HepG2 (cell line): ENCODE data around the gene TMEM220. TPM values are rescaled to one million over a fixed set of nuclear protein-coding genes. Genes with fewer than 3 reads are reported as not detected.

ENCODE experiments used
- ATAD3A ChIP-seq: sonication (generic); formaldehyde crosslinking; IDR thresholded peaks from 2 replicates; pipeline ENCODE4 v1.4.0; 2020; ENCODE audit warnings: missing genetic modification reagents
- NCOR1 ChIP-seq: fragments of 200-600 bp; sonication (generic); IDR thresholded peaks from 2 replicates; pipeline ENCODE4 v1.7.0; 2017; ENCODE audit warnings: antibody characterized with exemption, low read length, borderline replicate concordance
- SRY ChIP-seq: sonication (generic); formaldehyde crosslinking; IDR thresholded peaks from 2 replicates; pipeline ENCODE4 v1.8.0; 2022; ENCODE audit warnings: mild to moderate bottlenecking, missing genetic modification reagents
- ZFP36 ChIP-seq: fragments of 150-350 bp; IDR thresholded peaks from 2 replicates; pipeline ENCODE4 v1.6.1; 2018; ENCODE audit warnings: borderline replicate concordance, low read length, low read depth; ENCODE audit not compliant: partially characterized antibody
- ZNF138 ChIP-seq: sonication (generic); formaldehyde crosslinking; IDR thresholded peaks from 2 replicates; pipeline ENCODE4 v1.5.0; 2020; ENCODE audit warnings: mild to moderate bottlenecking, low read depth, missing genetic modification reagents
- ZNF570 ChIP-seq: sonication (generic); formaldehyde crosslinking; IDR thresholded peaks from 2 replicates; pipeline ENCODE4 v1.4.0; 2020; ENCODE audit warnings: mild to moderate bottlenecking, missing genetic modification reagents, borderline replicate concordance
- ZNF841 ChIP-seq: sonication (generic); formaldehyde crosslinking; IDR thresholded peaks from 2 replicates; pipeline ENCODE4 v1.8.1; 2023; ENCODE audit warnings: missing genetic modification reagents, borderline replicate concordance
- ZNF879 ChIP-seq: sonication (generic); formaldehyde crosslinking; IDR thresholded peaks from 2 replicates; pipeline ENCODE4 v1.8.1; 2023; ENCODE audit warnings: missing genetic modification reagents
- polyA plus RNA-seq, 8 experiments: library from polyadenylated mRNA; depleted of rRNA in 3 of 8; stranded (reverse) in 7 of 8; unstranded in 1 of 8; fragments of >200 nt; fragmentation: Illumina TruSeq in 4 of 8; extraction: Trizol in 4 of 8; gene quantifications; 2 replicates each; pipeline versions ENCODE4 v1.2.1 to v1.2.3, GENCODE V29; 2011 to 2016; ENCODE audit warnings: low read depth in 4 of 8, missing spikeins in 1 of 8, mixed read lengths in 1 of 8; ENCODE audit not compliant: insufficient read depth in 1 of 8
- total RNA-seq, 5 experiments: library from RNA; depleted of rRNA; stranded (reverse); fragments of >200 nt; fragmentation: Illumina TruSeq; extraction: Trizol; gene quantifications; 2 replicates each; pipeline ENCODE4 v1.2.3, GENCODE V29; 2016; ENCODE audit warnings: low read depth in 1 of 5
- TF ChIP-seq, protein P1 (sequence below): sonication (generic); formaldehyde crosslinking; IDR thresholded peaks from 2 replicates; pipeline ENCODE4 v1.4.0; 2020; ENCODE audit warnings: missing genetic modification reagents
- TF ChIP-seq, protein P2 (sequence below): sonication (generic); formaldehyde crosslinking; IDR thresholded peaks from 2 replicates; pipeline ENCODE4 v1.4.0; 2020; ENCODE audit warnings: missing genetic modification reagents

TMEM220 gene
- total and polyA plus RNA-seq, 2 of the 13 experiments (the other 11 are each of a cell fraction or from before 2014, with no cell fraction given), result 1.3 to 2.2 TPM

DNA sequence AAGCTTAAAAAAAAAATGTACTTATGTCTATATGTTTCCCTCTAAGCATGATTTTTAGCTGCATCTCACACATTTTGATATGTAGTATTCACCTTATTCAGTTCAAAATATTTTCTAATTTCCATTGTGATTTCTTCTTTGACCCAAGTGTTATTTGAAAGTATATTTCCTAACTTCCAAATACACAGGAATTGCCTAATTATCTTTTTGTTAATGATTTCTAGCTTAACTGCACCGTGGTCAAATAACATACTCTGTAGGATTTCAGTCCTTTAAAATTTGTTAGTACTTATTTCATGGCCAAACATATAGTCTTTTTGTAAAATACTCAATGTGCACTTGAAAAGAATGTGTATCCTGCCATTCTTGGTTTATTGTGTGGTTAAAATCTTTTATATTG lies 11.3 kb downstream of the TMEM220 start (continued):
- TF ChIP-seq SRY (CRISPR knock-in tag), result no peak
- TF ChIP-seq NCOR1, result no peak
- TF ChIP-seq, protein P1, sequence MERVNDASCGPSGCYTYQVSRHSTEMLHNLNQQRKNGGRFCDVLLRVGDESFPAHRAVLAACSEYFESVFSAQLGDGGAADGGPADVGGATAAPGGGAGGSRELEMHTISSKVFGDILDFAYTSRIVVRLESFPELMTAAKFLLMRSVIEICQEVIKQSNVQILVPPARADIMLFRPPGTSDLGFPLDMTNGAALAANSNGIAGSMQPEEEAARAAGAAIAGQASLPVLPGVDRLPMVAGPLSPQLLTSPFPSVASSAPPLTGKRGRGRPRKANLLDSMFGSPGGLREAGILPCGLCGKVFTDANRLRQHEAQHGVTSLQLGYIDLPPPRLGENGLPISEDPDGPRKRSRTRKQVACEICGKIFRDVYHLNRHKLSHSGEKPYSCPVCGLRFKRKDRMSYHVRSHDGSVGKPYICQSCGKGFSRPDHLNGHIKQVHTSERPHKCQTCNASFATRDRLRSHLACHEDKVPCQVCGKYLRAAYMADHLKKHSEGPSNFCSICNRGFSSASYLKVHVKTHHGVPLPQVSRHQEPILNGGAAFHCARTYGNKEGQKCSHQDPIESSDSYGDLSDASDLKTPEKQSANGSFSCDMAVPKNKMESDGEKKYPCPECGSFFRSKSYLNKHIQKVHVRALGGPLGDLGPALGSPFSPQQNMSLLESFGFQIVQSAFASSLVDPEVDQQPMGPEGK (CRISPR knock-in tag), result no peak
- no peak for TF ChIP-seq ZFP36
- TF ChIP-seq ZNF570 (CRISPR knock-in tag), result no peak
- TF ChIP-seq ATAD3A (CRISPR knock-in tag), result no peak
- no peak for TF ChIP-seq ZNF879
- no peak for TF ChIP-seq ZNF138 (CRISPR knock-in tag)
- TF ChIP-seq, protein P2, sequence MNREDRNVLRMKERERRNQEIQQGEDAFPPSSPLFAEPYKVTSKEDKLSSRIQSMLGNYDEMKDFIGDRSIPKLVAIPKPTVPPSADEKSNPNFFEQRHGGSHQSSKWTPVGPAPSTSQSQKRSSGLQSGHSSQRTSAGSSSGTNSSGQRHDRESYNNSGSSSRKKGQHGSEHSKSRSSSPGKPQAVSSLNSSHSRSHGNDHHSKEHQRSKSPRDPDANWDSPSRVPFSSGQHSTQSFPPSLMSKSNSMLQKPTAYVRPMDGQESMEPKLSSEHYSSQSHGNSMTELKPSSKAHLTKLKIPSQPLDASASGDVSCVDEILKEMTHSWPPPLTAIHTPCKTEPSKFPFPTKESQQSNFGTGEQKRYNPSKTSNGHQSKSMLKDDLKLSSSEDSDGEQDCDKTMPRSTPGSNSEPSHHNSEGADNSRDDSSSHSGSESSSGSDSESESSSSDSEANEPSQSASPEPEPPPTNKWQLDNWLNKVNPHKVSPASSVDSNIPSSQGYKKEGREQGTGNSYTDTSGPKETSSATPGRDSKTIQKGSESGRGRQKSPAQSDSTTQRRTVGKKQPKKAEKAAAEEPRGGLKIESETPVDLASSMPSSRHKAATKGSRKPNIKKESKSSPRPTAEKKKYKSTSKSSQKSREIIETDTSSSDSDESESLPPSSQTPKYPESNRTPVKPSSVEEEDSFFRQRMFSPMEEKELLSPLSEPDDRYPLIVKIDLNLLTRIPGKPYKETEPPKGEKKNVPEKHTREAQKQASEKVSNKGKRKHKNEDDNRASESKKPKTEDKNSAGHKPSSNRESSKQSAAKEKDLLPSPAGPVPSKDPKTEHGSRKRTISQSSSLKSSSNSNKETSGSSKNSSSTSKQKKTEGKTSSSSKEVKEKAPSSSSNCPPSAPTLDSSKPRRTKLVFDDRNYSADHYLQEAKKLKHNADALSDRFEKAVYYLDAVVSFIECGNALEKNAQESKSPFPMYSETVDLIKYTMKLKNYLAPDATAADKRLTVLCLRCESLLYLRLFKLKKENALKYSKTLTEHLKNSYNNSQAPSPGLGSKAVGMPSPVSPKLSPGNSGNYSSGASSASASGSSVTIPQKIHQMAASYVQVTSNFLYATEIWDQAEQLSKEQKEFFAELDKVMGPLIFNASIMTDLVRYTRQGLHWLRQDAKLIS (CRISPR knock-in tag), result no peak
- TF ChIP-seq ZNF841 (CRISPR knock-in tag), result no peak
- TF ChIP-seq, all 625 proteins: peak for 0
